DOHH2 (cell line): ENCODE data around the gene FSTL4.

ENCODE experiments used
- H3F3A ChIP-seq: fragments of 200-600 bp; sonication (generic), shearing (Covaris generic); 2 replicates; pipeline ENCODE4 v1.6.0; 2016; ENCODE audit warnings: antibody characterized with exemption, mild to moderate bottlenecking; ENCODE audit not compliant: control insufficient read depth, insufficient read depth
- H3K27ac ChIP-seq: fragments of 200-600 bp; sonication (generic); 2 replicates; pipeline ENCODE4 v1.5.1; 2014; ENCODE audit warnings: low read depth, mild to moderate bottlenecking, low read length, moderate library complexity
- H3K27me3 ChIP-seq: fragments of 200-600 bp; sonication (generic); 2 replicates; pipeline ENCODE4 v1.6.1; 2014; ENCODE audit warnings: mild to moderate bottlenecking, low read length, mixed read lengths; ENCODE audit not compliant: control insufficient read depth
- H3K36me3 ChIP-seq: fragments of 200-600 bp; sonication (generic); 2 replicates; pipeline ENCODE4 v1.6.1; 2014; ENCODE audit warnings: mild to moderate bottlenecking, low read length, moderate library complexity, mixed read lengths; ENCODE audit not compliant: control insufficient read depth
- H3K4me1 ChIP-seq: fragments of 200-600 bp; sonication (generic); 2 replicates; pipeline ENCODE4 v1.6.1; 2014; ENCODE audit warnings: mild to moderate bottlenecking, low read length, mixed read lengths; ENCODE audit not compliant: control insufficient read depth
- H3K4me2 ChIP-seq: fragments of 200-600 bp; sonication (generic); 2 replicates; pipeline ENCODE4 v1.6.0; 2014; ENCODE audit warnings: mild to moderate bottlenecking, low read length, moderate library complexity
- H3K4me3 ChIP-seq: fragments of 200-600 bp; sonication (generic); 2 replicates; pipeline ENCODE4 v1.5.1; 2014; ENCODE audit warnings: mild to moderate bottlenecking, low read length, mixed read lengths
- H3K79me2 ChIP-seq: fragments of 200-600 bp; sonication (generic); 2 replicates; pipeline ENCODE4 v1.6.1; 2014; ENCODE audit warnings: mild to moderate bottlenecking, low read length, mixed read lengths; ENCODE audit not compliant: control insufficient read depth
- H3K9me2 ChIP-seq: fragments of 200-600 bp; sonication (generic); replicated peaks from 2 replicates; pipeline ENCODE4 v1.6.1; 2014; ENCODE audit warnings: mild to moderate bottlenecking, low read length, mixed read lengths; ENCODE audit not compliant: control insufficient read depth
- H3K9me3 ChIP-seq: fragments of 200-600 bp; sonication (generic); 2 replicates; pipeline ENCODE4 v1.6.1; 2014; ENCODE audit warnings: antibody characterized with exemption, low read length, mixed read lengths; ENCODE audit not compliant: control insufficient read depth, insufficient read depth
- H4K20me1 ChIP-seq: fragments of 200-600 bp; sonication (generic); 2 replicates; pipeline ENCODE4 v1.6.0; 2014; ENCODE audit warnings: low read depth, mild to moderate bottlenecking, antibody characterized with exemption, low read length, moderate library complexity; ENCODE audit not compliant: control insufficient read depth, insufficient read depth
- EZH2phosphoT487 ChIP-seq: fragments of 200-600 bp; sonication (generic); IDR thresholded peaks from 2 replicates; pipeline ENCODE4 v1.6.1; 2017; ENCODE audit warnings: borderline replicate concordance, mild to moderate bottlenecking, antibody characterized with exemption, low read length, moderate library complexity, mixed read lengths
- TF ChIP-seq, protein P1 (sequence below): fragments of 200-600 bp; sonication (generic); IDR thresholded peaks from one replicate; pipeline ENCODE4 v1.5.1; 2014; ENCODE audit warnings: antibody characterized with exemption, mild to moderate bottlenecking, low read depth, low read length; ENCODE audit not compliant: poor library complexity, severe bottlenecking

The FSTL4 gene

DNA sequence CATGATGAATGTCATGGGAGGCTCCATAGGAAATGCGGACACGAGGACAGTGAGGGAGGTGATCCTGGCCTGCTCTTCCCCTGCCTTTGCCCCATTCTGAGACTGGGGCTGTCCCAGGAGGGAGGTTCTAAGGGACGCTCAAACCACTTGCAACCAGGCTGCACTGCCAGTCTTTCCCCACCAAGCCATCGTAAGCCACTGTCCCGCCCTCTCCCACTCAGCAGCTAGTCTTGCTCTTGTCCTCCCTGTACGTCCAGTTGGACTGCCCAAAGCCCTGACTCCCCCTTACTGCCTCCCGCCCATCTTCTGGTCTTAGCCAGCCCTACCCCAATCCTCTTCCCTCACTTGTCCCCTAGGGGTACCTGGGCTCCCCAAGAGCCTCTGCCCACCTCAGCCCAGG is 115.7 kb downstream of the FSTL4 start:
- Histone ChIP-seq H3K36me3 (no peaks in the 10 kb centered on the region), H3K4me1 (no peaks in the 10 kb centered on the region), H4K20me1 (no peaks in the 10 kb centered on the region), H3K4me3 (no peak overlapping the region), H3K79me2 (no peaks in the 10 kb centered on the region), H3K4me2 (no peak overlapping the region), H3K27me3 (peaks cover 8% of the 10 kb centered on the region), H3K9me2 (no peaks in the 10 kb centered on the region), H3K27ac (no peak overlapping the region), H3F3A (no peaks in the 10 kb centered on the region), H3K9me3 (no peaks in the 10 kb centered on the region)
- TF ChIP-seq, protein P1, sequence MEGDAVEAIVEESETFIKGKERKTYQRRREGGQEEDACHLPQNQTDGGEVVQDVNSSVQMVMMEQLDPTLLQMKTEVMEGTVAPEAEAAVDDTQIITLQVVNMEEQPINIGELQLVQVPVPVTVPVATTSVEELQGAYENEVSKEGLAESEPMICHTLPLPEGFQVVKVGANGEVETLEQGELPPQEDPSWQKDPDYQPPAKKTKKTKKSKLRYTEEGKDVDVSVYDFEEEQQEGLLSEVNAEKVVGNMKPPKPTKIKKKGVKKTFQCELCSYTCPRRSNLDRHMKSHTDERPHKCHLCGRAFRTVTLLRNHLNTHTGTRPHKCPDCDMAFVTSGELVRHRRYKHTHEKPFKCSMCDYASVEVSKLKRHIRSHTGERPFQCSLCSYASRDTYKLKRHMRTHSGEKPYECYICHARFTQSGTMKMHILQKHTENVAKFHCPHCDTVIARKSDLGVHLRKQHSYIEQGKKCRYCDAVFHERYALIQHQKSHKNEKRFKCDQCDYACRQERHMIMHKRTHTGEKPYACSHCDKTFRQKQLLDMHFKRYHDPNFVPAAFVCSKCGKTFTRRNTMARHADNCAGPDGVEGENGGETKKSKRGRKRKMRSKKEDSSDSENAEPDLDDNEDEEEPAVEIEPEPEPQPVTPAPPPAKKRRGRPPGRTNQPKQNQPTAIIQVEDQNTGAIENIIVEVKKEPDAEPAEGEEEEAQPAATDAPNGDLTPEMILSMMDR, result no peak
- TF ChIP-seq EZH2phosphoT487, result no peak

DNA sequence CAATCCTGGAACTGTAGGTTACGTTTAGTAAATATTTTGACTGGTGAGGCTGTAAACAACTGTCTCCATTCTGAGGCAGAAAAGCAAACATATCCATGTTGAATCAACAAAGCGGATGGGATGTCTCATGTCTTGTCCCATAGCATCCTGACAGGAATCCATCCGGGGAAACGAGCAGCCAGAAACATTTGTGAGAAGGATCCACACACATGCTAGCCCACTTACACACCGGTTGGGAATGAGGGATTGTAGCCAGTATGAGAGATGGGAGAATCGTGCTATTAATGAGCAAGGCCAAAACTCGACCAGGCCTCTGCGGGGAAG is 117.5 kb downstream of the FSTL4 start:
- Histone ChIP-seq H3K79me2 (no peaks in the 10 kb centered on the region), H3K9me2 (no peaks in the 10 kb centered on the region), H3K36me3 (no peaks in the 10 kb centered on the region), H3K9me3 (no peaks in the 10 kb centered on the region), H3K27me3 (peaks cover 8% of the 10 kb centered on the region; the same call in 1 of the 2 replicates), H3K4me1 (no peaks in the 10 kb centered on the region), H4K20me1 (no peaks in the 10 kb centered on the region), H3K4me2 (no peak overlapping the region), H3F3A (no peaks in the 10 kb centered on the region), H3K4me3 (no peak overlapping the region), H3K27ac (no peak overlapping the region)
- TF ChIP-seq EZH2phosphoT487, result no peak
- TF ChIP-seq, protein P1, result no peak

DNA sequence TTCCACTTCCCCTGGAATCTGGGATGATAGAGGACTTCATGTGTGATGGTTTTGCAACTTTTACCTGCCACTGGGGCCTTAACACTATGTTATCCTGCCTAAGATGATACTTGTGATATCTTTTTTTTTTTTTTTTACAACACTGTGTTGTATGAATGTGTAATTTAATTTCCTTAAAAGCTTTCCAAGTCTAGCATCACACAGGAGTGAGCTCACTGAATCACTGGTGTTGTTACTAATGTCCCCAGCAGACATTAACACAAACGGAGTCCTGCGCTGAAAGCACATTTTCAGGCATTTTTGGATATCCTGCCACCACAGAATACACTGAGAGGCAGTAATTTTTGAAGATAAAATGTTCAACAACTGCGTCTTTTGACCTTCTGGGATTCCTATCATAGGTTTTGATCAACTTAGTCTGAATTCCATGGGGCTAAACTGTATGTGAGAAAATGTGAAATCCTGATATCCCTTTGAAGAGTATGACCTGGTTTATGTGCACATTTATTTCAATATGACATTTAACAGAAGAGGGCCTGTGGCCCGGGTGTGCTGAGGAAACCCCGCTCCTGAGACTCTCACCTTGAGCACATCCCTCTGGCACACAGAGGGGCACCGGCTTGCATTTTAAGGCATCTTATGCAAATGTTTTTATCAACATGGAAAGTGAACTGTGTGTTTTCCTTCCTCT is 118.0 kb downstream of the FSTL4 start:
- H3K9me3 ChIP-seq, result no peaks in the 10 kb centered on the region
- H3K27me3 ChIP-seq, result peaks cover 8% of the 10 kb centered on the region; the same call in 1 of the 2 replicates
- no peaks in the 10 kb centered on the region for H3K36me3 ChIP-seq
- H3F3A ChIP-seq, result no peaks in the 10 kb centered on the region
- no peak for TF ChIP-seq EZH2phosphoT487
- TF ChIP-seq, protein P1, result no peak
- H3K27ac ChIP-seq, result no peak overlapping the region
- H3K4me2 ChIP-seq, result no peak overlapping the region
- H3K4me3 ChIP-seq, result no peak overlapping the region
- no peaks in the 10 kb centered on the region for H3K79me2 ChIP-seq
- no peaks in the 10 kb centered on the region for H4K20me1 ChIP-seq
- no peaks in the 10 kb centered on the region for H3K4me1 ChIP-seq
- H3K9me2 ChIP-seq, result no peaks in the 10 kb centered on the region
